Lower lobe of right lung (tissue), 2 donors: ENCODE measurements around the gene ANTKMT. TPM values are rescaled to one million over a fixed set of nuclear protein-coding genes. Genes with fewer than 3 reads are reported as not detected.

Experiments used
- ATAC-seq, 2 donors: fragments of 200-7000 bp; cut with Tn5 transposase; one replicate each; pipeline ENCODE4 v1.9.1; 2020 to 2022; ENCODE audit warnings: mild to moderate bottlenecking in 2 of 2, moderate library complexity in 2 of 2
- DNase-seq: peaks from one replicate; pipeline ENCODE4 v3.0.0-alpha.2; 2020
- H3K27ac ChIP-seq: fragments of 200-600 bp; one replicate; pipeline ENCODE4 v1.8.0; 2022
- H3K27me3 ChIP-seq: fragments of 200-600 bp; one replicate; pipeline ENCODE4 v1.8.0; 2022; ENCODE audit warnings: low read depth
- H3K36me3 ChIP-seq: fragments of 200-600 bp; one replicate; pipeline ENCODE4 v1.8.0; 2022; ENCODE audit warnings: mild to moderate bottlenecking
- H3K4me1 ChIP-seq: fragments of 200-600 bp; one replicate; pipeline ENCODE4 v1.8.0; 2022
- H3K4me3 ChIP-seq: fragments of 200-600 bp; one replicate; pipeline ENCODE4 v1.8.0; 2022; ENCODE audit warnings: mild to moderate bottlenecking
- H3K9me3 ChIP-seq: fragments of 200-600 bp; one replicate; pipeline ENCODE4 v1.8.0; 2022
- intact Hi-C: fragments of 100-400 bp; cut with DNase I; formaldehyde crosslinking; loops from one replicate; pipeline ENCODE4 v1.11.0; 2022
- total RNA-seq: library from RNA; stranded (reverse); fragmentation: NEBNext Ultra II Directional; extraction: Animal tissue kit (Norgen Biotek cat#: 25700); gene quantifications from one replicate; pipeline ENCODE4 v1.2.1, GENCODE V29; 2021
- TF ChIP-seq, protein P1 (sequence below): fragments of 200-600 bp; IDR thresholded peaks from one replicate; pipeline ENCODE4 v1.8.0; 2022; ENCODE audit warnings: antibody characterized with exemption, mild to moderate bottlenecking
- donor health status: DM: no; HTN: yes; CAD: no; lungs with severe emphysema.

Gene ANTKMT
- total RNA-seq, 1 donor from 2014 or later, result 36.5 TPM

DNA sequence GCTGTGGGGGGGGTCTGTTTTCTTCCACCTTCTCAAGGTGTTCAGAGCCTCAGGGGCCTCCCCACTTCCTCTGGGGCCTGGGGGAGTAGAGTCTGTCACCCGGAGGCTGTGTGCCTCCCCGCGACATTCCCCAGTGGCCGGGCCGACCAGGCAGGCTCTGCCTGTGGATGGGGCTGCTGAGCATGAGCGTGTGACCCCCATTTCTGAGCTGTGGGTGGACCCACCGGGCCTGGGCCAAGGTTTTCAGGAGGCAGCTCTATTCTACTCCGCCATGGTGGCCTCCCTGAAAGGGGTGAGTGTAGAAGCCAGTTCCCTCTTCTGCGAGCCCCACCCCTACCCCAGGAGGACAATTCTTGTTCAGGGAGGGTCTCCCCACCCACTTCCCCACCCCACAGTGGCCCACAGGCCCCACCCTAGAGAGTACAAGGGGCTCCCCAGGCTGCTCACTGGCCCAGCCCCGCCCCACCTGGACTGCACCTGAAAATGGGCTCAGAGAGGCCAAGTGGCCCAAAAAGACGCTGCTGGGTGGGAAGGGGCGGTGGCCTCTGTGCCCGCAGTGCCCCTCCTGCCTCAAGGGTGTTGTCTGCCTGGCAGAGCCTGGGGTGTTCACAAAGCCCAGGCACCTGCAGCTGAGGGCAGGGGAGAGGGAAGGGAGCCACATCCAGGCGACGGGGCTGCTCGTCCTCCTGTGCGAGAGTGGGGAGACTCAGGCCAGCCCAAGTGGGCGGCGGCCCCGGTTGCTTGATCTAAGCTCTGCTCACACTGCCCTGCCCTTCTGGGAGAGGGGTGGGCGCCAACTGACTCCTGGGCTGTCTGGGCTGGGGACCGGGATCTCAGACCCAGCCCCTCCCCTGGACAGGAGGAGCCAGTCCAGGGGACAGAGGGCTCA, 40.9 kb downstream of the ANTKMT start:
- Histone ChIP-seq H3K9me3 (no peaks in the 10 kb centered on the region), H3K27ac (no peak overlapping the region), H3K4me1 (peaks cover 8% of the 10 kb centered on the region), H3K4me3 (peak overlapping the region; percentile 27), H3K27me3 (no peaks in the 10 kb centered on the region), H3K36me3 (no peaks in the 10 kb centered on the region)
- intact Hi-C loops, result no loop called here
- DNase-seq, result no peak
- TF ChIP-seq, protein P1, sequence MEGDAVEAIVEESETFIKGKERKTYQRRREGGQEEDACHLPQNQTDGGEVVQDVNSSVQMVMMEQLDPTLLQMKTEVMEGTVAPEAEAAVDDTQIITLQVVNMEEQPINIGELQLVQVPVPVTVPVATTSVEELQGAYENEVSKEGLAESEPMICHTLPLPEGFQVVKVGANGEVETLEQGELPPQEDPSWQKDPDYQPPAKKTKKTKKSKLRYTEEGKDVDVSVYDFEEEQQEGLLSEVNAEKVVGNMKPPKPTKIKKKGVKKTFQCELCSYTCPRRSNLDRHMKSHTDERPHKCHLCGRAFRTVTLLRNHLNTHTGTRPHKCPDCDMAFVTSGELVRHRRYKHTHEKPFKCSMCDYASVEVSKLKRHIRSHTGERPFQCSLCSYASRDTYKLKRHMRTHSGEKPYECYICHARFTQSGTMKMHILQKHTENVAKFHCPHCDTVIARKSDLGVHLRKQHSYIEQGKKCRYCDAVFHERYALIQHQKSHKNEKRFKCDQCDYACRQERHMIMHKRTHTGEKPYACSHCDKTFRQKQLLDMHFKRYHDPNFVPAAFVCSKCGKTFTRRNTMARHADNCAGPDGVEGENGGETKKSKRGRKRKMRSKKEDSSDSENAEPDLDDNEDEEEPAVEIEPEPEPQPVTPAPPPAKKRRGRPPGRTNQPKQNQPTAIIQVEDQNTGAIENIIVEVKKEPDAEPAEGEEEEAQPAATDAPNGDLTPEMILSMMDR, result no peak
- ATAC-seq, result peak; percentile 1 to 13

DNA sequence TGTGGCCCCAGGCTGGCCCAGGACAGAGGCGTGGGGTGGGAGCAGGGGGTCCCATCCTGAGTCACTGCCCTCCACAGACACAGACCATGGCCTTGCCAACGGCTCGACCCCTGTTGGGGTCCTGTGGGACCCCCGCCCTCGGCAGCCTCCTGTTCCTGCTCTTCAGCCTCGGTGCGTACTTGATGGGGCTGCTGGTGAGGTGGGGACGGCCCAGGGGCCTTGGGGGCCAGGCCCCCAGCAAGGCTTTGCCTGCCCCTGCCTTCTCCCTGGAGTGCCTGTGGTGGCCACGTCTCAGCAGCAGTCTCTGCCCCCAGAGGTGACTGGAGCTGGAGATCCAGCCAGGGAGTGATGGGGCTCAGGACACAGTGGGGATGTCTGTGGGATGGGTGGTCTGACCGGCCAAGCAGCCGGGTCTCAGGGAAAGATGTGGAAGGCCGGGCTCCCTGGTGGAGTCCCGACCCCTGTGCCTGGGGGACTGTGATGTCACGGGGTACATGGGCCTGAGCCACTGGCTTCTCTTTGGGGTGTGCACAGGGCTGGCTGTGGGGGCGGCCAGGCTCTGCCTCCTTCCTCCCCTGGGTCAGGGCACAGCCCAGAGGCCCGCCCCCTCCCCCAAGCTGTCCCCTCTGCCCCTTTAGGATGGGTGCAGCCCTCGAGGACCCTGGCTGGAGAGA, 41.8 kb downstream of the ANTKMT start:
- no peaks in the 10 kb centered on the region for H3K36me3 ChIP-seq
- H3K27me3 ChIP-seq, result no peaks in the 10 kb centered on the region
- no peak overlapping the region for H3K4me3 ChIP-seq
- intact Hi-C loops, result no loop called here
- TF ChIP-seq, protein P1, result no peak
- no peak overlapping the region for H3K27ac ChIP-seq
- H3K4me1 ChIP-seq, result peaks cover 8% of the 10 kb centered on the region
- H3K9me3 ChIP-seq, result no peaks in the 10 kb centered on the region
- ATAC-seq (no peak), DNase-seq (no peak)

DNA sequence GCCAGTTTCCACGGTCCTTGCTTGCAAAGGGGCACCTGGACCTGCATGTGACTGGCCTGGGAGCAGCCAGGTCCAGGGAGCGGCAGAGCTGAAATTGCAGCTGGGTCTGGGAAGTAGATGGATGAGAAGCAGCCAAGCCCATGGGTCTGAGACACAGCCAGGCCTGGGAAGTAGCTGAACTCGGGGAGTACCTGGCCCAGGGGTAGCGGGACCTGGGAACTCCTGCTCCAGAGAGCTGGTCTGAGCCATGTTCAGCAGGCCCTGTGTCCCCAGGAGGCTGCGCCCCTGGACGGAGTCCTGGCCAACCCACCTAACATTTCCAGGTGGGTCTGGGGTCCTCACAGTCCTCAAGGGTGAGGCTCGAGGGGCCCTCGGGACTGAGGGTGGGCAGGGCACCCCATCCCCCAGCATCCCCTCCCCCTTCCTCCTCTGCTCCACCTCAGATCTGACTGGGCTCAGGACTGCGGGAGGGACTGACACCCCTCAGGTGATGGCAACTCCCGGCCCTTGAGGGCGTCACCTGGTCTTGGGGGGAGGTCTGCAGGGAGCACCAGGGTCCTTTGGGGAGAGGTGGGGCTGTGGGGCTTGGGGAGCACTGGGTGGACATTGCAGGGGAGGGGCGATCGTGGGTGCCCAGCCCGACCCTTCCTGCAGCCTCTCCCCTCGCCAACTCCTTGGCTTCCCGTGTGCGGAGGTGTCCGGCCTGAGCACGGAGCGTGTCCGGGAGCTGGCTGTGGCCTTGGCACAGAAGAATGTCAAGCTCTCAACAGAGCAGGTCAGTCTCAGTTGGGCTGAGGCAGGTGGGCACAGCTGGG, 42.6 kb downstream of the ANTKMT start:
- H3K4me1 ChIP-seq, result peaks cover 8% of the 10 kb centered on the region
- intact Hi-C loops, result no loop called here
- no peaks in the 10 kb centered on the region for H3K9me3 ChIP-seq
- H3K4me3 ChIP-seq, result no peak overlapping the region
- H3K27ac ChIP-seq, result no peak overlapping the region
- H3K27me3 ChIP-seq, result no peaks in the 10 kb centered on the region
- H3K36me3 ChIP-seq, result no peaks in the 10 kb centered on the region
- ATAC-seq (no peak), DNase-seq (no peak)
- TF ChIP-seq, protein P1, result no peak

DNA sequence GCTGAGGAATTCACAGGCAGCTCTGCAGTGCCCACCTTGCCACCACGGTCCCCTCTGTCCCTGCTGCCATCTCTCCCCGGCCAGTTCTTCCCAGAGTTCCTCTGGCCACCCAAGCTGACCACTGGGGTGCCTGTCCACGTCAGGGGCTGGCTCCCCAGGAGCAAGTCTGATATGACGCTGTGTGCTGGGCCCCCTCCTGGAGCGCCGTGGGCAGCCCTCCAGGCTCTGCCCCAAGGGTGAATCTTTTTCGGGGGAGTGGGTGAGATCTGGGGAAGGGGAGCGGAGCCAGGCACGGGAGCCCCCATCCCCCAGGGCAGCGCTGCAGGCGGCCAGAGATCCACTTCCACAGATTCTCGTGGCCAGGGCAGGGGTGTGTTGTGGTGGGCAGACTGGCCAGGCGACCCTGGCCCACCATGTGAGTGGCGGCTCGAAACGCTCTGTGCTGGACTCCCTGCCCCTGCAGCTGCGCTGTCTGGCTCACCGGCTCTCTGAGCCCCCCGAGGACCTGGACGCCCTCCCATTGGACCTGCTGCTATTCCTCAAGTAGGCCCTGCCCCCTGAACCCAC, 43.3 kb downstream of the ANTKMT start:
- H3K36me3 ChIP-seq, result no peaks in the 10 kb centered on the region
- TF ChIP-seq, protein P1, result no peak
- no peaks in the 10 kb centered on the region for H3K27me3 ChIP-seq
- H3K4me3 ChIP-seq, result no peak overlapping the region
- DNase-seq (no peak), ATAC-seq (no peak)
- H3K4me1 ChIP-seq, result peaks cover 8% of the 10 kb centered on the region
- no peaks in the 10 kb centered on the region for H3K9me3 ChIP-seq
- H3K27ac ChIP-seq, result no peak overlapping the region
- intact Hi-C loops, result no loop called here

DNA sequence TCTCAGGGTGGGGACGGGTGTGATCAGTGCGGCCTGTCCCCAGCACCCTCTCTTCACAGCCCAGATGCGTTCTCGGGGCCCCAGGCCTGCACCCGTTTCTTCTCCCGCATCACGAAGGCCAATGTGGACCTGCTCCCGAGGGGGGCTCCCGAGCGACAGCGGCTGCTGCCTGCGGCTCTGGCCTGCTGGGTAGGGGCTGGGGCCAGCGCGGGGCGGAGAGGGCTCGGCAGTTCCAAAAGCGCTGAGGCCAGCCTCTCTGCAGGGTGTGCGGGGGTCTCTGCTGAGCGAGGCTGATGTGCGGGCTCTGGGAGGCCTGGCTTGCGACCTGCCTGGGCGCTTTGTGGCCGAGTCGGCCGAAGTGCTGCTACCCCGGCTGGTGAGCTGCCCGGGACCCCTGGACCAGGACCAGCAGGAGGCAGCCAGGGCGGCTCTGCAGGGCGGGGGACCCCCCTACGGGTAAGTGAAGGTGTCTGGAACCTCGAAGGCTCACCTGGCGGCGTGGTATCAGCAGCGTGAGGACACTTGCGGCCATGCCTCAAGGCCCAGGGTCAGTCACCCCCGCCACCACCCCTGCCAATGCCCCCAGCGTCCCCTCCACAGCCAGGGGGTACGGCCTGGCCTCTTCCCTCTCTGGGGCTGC, 44.0 kb downstream of the ANTKMT start:
- no peaks in the 10 kb centered on the region for H3K36me3 ChIP-seq

More for the DNA sequence above, 44.0 kb downstream of the ANTKMT start:
- Histone ChIP-seq H3K9me3 (no peaks in the 10 kb centered on the region), H3K4me3 (no peak overlapping the region), H3K27me3 (no peaks in the 10 kb centered on the region), H3K27ac (no peak overlapping the region), H3K4me1 (peaks cover 6% of the 10 kb centered on the region)
- TF ChIP-seq, protein P1, result no peak
- DNase-seq, result no peak
- no peak for ATAC-seq
- intact Hi-C loops, result no loop called here
